ENCODE data around the gene NTN5. TPM values are rescaled to one million over a fixed set of nuclear protein-coding genes. Genes with fewer than 3 reads are reported as not detected.

The NTN5 gene
- total and polyA plus RNA-seq, 3 donors from 2014 or later: 0.87 to 4.3 (median 1.6) TPM

DNA sequence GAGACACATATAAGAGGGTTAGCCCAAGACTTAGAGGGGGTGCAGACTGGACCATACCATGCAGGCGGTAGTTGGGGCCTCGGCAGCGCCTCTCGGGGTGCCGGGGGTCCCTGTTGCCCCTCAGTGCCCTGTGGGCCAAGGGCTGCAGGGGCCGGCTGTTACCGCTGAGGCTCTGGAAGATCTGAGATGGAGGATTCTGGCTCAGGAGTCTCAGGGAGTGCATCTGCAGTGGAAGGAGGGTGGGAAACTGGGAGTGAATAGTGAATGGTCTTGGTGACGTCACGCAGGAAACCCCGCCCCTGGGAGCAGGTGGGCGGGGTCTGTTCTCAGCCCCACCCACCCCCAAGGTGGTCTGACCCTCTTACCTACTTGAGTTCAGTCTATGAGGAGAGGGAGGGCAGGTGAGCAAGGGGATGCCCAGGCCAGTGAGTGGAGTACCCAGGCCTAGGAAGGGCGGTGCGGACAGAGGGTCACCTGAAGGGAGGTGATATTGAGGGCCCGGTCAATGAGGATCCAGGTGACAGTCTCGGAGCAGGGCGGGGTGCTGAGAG is 33.9 kb downstream of the NTN5 start:
- Histone ChIP-seq H3K9me3 (no peaks in the 10 kb centered on the region), H3K27me3 (no peaks in the 10 kb centered on the region), H3K4me3 (peak overlapping the region in 1 of 2 donors; percentile 72), H3K4me1 (peaks cover 17% of the 10 kb centered on the region), H3K27ac (peak overlapping the region; percentile 98 to 99), H3K36me3 (ENCODE audit: low read depth, missing control alignments) (no peaks in the 10 kb centered on the region)
- TF ChIP-seq, protein P1, sequence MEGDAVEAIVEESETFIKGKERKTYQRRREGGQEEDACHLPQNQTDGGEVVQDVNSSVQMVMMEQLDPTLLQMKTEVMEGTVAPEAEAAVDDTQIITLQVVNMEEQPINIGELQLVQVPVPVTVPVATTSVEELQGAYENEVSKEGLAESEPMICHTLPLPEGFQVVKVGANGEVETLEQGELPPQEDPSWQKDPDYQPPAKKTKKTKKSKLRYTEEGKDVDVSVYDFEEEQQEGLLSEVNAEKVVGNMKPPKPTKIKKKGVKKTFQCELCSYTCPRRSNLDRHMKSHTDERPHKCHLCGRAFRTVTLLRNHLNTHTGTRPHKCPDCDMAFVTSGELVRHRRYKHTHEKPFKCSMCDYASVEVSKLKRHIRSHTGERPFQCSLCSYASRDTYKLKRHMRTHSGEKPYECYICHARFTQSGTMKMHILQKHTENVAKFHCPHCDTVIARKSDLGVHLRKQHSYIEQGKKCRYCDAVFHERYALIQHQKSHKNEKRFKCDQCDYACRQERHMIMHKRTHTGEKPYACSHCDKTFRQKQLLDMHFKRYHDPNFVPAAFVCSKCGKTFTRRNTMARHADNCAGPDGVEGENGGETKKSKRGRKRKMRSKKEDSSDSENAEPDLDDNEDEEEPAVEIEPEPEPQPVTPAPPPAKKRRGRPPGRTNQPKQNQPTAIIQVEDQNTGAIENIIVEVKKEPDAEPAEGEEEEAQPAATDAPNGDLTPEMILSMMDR (IDR thresholded peaks at IDR 0.05): no peak
- no peak for TF ChIP-seq POLR2A (IDR thresholded peaks at IDR 0.05)
- DNase-seq: no peak
- intact Hi-C loops (cut with DNase I; ENCODE audit: low total_unique reads): no loop called here
- 60 to 65% methylated on average over 16 of the region's 16 CpGs for WGBS, 2 donors

- Histone ChIP-seq H3K9me3 (no peaks in the 10 kb centered on the region), H3K27me3 (no peaks in the 10 kb centered on the region), H3K4me3 (peak overlapping the region; percentile 72 to 82), H3K36me3 (ENCODE audit: low read depth, missing control alignments) (no peaks in the 10 kb centered on the region), H3K27ac (peak overlapping the region; percentile 98 to 99), H3K4me1 (peaks cover 24% of the 10 kb centered on the region)
- 4 to 5% methylated on average over 28 to 29 of the region's 29 CpGs for WGBS, 2 donors
- TF ChIP-seq, protein P1 (IDR thresholded peaks at IDR 0.05): peak in 1 of 3 experiments; percentile 11
- peak; percentile 15 for TF ChIP-seq POLR2A (IDR thresholded peaks at IDR 0.05)
- DNase-seq: peak; percentile 95
- intact Hi-C loops (cut with DNase I; ENCODE audit: low total_unique reads): no loop called here
These were observed 34.6 kb downstream of the NTN5 start for GRCh38 chr19:48637948-48638830.

DNA sequence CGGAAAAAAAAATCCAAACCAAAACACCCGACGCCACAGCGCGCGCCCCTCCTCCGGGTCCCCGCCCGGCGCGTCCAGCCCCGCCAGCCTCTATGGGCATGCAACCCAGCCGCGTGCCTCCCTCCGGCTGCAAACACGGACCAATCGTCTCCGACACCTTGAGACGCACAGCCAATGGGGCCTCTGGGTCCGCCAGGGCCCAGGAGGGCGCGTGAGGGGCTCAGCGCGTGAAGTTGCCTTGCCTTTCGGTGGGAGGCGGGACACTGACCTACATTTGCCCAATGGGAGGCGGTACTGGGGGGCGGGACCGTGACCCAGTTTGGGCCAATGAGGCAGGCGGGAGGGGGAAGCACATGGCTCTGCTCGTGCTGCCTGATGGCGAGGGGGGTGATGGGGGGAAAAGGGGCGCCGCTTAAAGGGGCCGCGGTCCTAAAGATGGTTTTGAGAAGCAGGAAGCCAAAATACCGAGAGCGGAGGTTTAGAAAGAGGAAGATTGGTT is 35.3 kb downstream of the NTN5 start:
- Histone ChIP-seq H3K4me3 (peak overlapping the region; percentile 72 to 82), H3K9me3 (no peaks in the 10 kb centered on the region), H3K36me3 (ENCODE audit: low read depth, missing control alignments) (no peaks in the 10 kb centered on the region), H3K27ac (peak overlapping the region; percentile 98 to 99), H3K27me3 (no peaks in the 10 kb centered on the region), H3K4me1 (peaks cover 31% of the 10 kb centered on the region)
- 0% methylated on average over 12 to 38 of the region's 38 CpGs for WGBS, 2 donors
- TF ChIP-seq, protein P1 (IDR thresholded peaks at IDR 0.05): peak in 1 of 3 experiments; percentile 12
- TF ChIP-seq POLR2A (IDR thresholded peaks at IDR 0.05): no peak
- peak; percentile 100 for DNase-seq
- intact Hi-C loops (cut with DNase I; ENCODE audit: low total_unique reads): no loop called here

DNA sequence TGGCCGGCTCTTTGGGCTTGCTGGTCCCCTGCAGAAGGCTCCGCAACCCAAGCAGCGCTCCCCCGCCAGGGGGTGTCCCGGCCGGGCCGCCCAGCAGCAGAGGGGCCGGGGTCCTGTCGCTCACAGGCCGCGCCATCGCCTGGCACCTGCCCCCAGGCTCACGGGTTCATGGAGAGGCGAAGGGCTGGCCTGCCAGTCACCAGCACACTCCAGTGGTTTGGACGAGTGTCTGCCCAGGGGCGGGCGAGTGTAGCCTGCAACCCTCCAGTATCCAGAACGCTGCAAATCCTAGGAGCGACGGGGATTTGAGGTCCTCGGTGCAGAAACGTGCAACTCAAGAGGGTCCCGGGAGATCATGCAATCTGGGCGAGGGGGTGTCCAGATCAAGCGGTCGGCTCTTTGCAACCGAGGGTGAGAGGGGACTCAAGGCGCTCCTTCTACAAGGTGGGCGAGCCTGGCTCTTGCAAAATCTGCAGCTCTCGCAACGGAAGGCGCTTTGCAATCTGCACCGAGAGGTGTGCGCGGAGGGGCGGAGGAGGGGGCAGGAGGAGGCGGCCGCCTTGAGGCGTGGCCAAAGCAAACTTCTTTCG is 35.9 kb downstream of the NTN5 start, which contains the start of gene DBP:
TSS of gene DBP (minus strand) at position 521 of the 590 bp plus-strand sequence. CDS start at position 136, 385 bp downstream.
- no peaks in the 10 kb centered on the region for H3K36me3 ChIP-seq (ENCODE audit: low read depth, missing control alignments)
- peaks cover 36% of the 10 kb centered on the region for H3K4me1 ChIP-seq
- peak within 1 kb of the TSS; percentile 72 to 82 for H3K4me3 ChIP-seq
- no peak for DNase-seq
- H3K27me3 ChIP-seq: no peaks in the 10 kb centered on the region
- peak; percentile 60 for TF ChIP-seq POLR2A (IDR thresholded peaks at IDR 0.05)
- TF ChIP-seq, protein P1 (IDR thresholded peaks at IDR 0.05): no peak
- 1% methylated on average over 35 of the region's 40 CpGs; no CpG with 5 or more reads in 1 of the 2 donors for WGBS, 2 donors
- peak within 1 kb of the TSS; percentile 98 to 99 for H3K27ac ChIP-seq
- H3K9me3 ChIP-seq: no peaks in the 10 kb centered on the region
- intact Hi-C loops (cut with DNase I; ENCODE audit: low total_unique reads): no loop called here
